Forelimb muscle (tissue), 1 donor: ENCODE data around the gene METTL4. TPM values are rescaled to one million over a fixed set of nuclear protein-coding genes. Genes with fewer than 3 reads are reported as not detected.
"Not testable (repeated sequence)": the region's sequence is repeated elsewhere in the genome, so short reads cannot be mapped to it uniquely, and the experiment has no call there.

ENCODE experiments used
- DNase-seq: peaks from one replicate; pipeline ENCODE4 v3.0.0-alpha.2; 2013; ENCODE audit warnings: low read depth
- polyA plus RNA-seq: library from polyadenylated mRNA; unstranded; fragments of 120-200 nt; gene quantifications from one replicate; pipeline ENCODE4 v1.2.1, GENCODE V29; 2013; ENCODE audit not compliant: insufficient read length

Gene METTL4
- polyA plus RNA-seq, 1 donor, result 10.7 TPM

GRCh38 chr18:2564373-2564772, 6.9 kb downstream of the METTL4 start:
- no peak for DNase-seq

GRCh38 chr18:2559249-2559648, 12.1 kb downstream of the METTL4 start:
- no peak for DNase-seq

- DNase-seq, result no peak
These were observed 13.8 kb downstream of the METTL4 start for GRCh38 chr18:2557536-2557935.

- no peak for DNase-seq
These were observed 15.4 kb downstream of the METTL4 start for GRCh38 chr18:2555895-2556294.

GRCh38 chr18:2554696-2555095, 16.6 kb downstream of the METTL4 start:
- DNase-seq, result no peak

GRCh38 chr18:2551425-2551824, 19.9 kb downstream of the METTL4 start:
- no peak for DNase-seq

GRCh38 chr18:2549462-2549861, 21.8 kb downstream of the METTL4 start:
- DNase-seq, result no peak

- peak; percentile 56 for DNase-seq
These were observed 23.7 kb downstream of the METTL4 start for GRCh38 chr18:2547477-2548087.

- DNase-seq, result no peak
These were observed 26.1 kb downstream of the METTL4 start for GRCh38 chr18:2545155-2545554.

- DNase-seq, result peak; percentile 45
These were observed 29.3 kb downstream of the METTL4 start for GRCh38 chr18:2541925-2542563.

- DNase-seq, result no peak
These were observed 30.7 kb downstream of the METTL4 start for GRCh38 chr18:2540575-2540974.

GRCh38 chr18:2538844-2539243, 32.5 kb downstream of the METTL4 start:
- DNase-seq, result no peak

- DNase-seq, result no peak
These were observed 33.1 kb downstream of the METTL4 start for GRCh38 chr18:2538236-2538635.

GRCh38 chr18:2537296-2537695, 34.0 kb downstream of the METTL4 start:
- DNase-seq, result no peak

- peak; percentile 44 for DNase-seq
These were observed 34.8 kb downstream of the METTL4 start for GRCh38 chr18:2536493-2536892.

GRCh38 chr18:2536063-2536462, 35.2 kb downstream of the METTL4 start:
- no peak for DNase-seq

GRCh38 chr18:2535419-2535910, 35.8 kb downstream of the METTL4 start:
- no peak for DNase-seq

GRCh38 chr18:2534906-2535305, 36.4 kb downstream of the METTL4 start:
- DNase-seq, result no peak

GRCh38 chr18:2532797-2533196, 38.5 kb downstream of the METTL4 start:
- DNase-seq, result no peak

GRCh38 chr18:2531751-2532150, 39.6 kb downstream of the METTL4 start:
- DNase-seq, result no peak

GRCh38 chr18:2529154-2529553, 42.2 kb downstream of the METTL4 start:
- no peak for DNase-seq

GRCh38 chr18:2526329-2526728, 45.0 kb downstream of the METTL4 start:
- no peak for DNase-seq

GRCh38 chr18:2524794-2525198, 46.5 kb downstream of the METTL4 start:
- DNase-seq, result not testable (repeated sequence)

GRCh38 chr18:2522112-2522511, 49.2 kb downstream of the METTL4 start:
- no peak for DNase-seq
